A673 (cell line): ENCODE data around the gene ADNP2. TPM values are rescaled to one million over a fixed set of nuclear protein-coding genes. Genes with fewer than 3 reads are reported as not detected.

ENCODE experiments used
- BruUV-seq: library from RNA; stranded (reverse); fragments of 400-500 nt; replicated peaks from 2 replicates; lab custom pipeline; 2021; lab: Mats Ljungman, UMichigan
- CTCF ChIA-PET: fragments of 300-600 bp; sonication (Branson Sonifier 250); formaldehyde crosslinking; loops from one replicate; lab custom pipeline; 2022; ENCODE audit warnings: antibody characterized with exemption; lab: Charles Lee
- POLR2A ChIA-PET: fragments of 300-600 bp; sonication (Branson Sonifier 250); formaldehyde crosslinking; loops from one replicate; lab custom pipeline; 2022; ENCODE audit warnings: antibody characterized with exemption; ENCODE audit not compliant: low non-redundant PET; lab: Charles Lee
- DNase-seq: peaks from one replicate; pipeline ENCODE4 v3.0.0-alpha.2; 2015; ENCODE audit warnings: low spot score
- H3K27ac ChIP-seq: fragments of 200-600 bp; sonication (generic); 2 replicates; pipeline ENCODE4 v1.5.1; 2016; ENCODE audit warnings: mixed run types, low read depth, mild to moderate bottlenecking, mixed read lengths, antibody characterized with exemption, low read length; ENCODE audit not compliant: poor library complexity, severe bottlenecking
- H3K27me3 ChIP-seq: fragments of 200-600 bp; sonication (generic); replicated peaks from 2 replicates; pipeline ENCODE4 v1.6.1; 2017; ENCODE audit warnings: mixed run types, low read depth, mild to moderate bottlenecking, mixed read lengths, antibody characterized with exemption, low read length; ENCODE audit not compliant: insufficient read depth, poor library complexity
- H3K36me3 ChIP-seq: fragments of 200-600 bp; sonication (generic); 2 replicates; pipeline ENCODE4 v1.6.1; 2016; ENCODE audit warnings: mixed run types, mild to moderate bottlenecking, mixed read lengths, antibody characterized with exemption, low read length; ENCODE audit not compliant: insufficient read depth, poor library complexity, severe bottlenecking
- H3K4me1 ChIP-seq: fragments of 200-600 bp; sonication (generic); 2 replicates; pipeline ENCODE4 v1.6.1; 2017; ENCODE audit warnings: mixed run types, mild to moderate bottlenecking, mixed read lengths, antibody characterized with exemption, low read length; ENCODE audit not compliant: insufficient read depth, poor library complexity, severe bottlenecking
- H3K4me3 ChIP-seq: fragments of 200-600 bp; sonication (generic); 2 replicates; pipeline ENCODE4 v1.5.1; 2016; ENCODE audit warnings: low read depth, mixed run types, mild to moderate bottlenecking, mixed read lengths, low read length; ENCODE audit not compliant: poor library complexity, severe bottlenecking
- H3K9me3 ChIP-seq: fragments of 200-600 bp; sonication (generic); 2 replicates; pipeline ENCODE4 v1.6.1; 2016; ENCODE audit warnings: mixed run types, low read depth, mild to moderate bottlenecking, mixed read lengths, antibody characterized with exemption, low read length; ENCODE audit not compliant: poor library complexity, severe bottlenecking
- EZH2 ChIP-seq: fragments of 200-600 bp; sonication (generic); IDR thresholded peaks from 2 replicates; pipeline ENCODE4 v1.6.1; 2017; ENCODE audit warnings: borderline replicate concordance, low read depth, mild to moderate bottlenecking, mixed read lengths, antibody characterized with exemption, low read length; ENCODE audit not compliant: poor library complexity, severe bottlenecking
- intact Hi-C: fragments of 100-400 bp; cut with micrococcal nuclease; formaldehyde crosslinking; loops from one replicate; pipeline ENCODE4 v1.10.0; 2022; ENCODE audit not compliant: unreplicated experiment
- total RNA-seq: library from RNA; stranded (reverse); gene quantifications from 2 replicates; pipeline ENCODE4 v1.2.3, GENCODE V29; 2021
- TF ChIP-seq, protein P1 (sequence below): fragments of 300-800, 200-600 bp; sonication (generic); conservative IDR thresholded peaks from 2 replicates; pipeline ENCODE4 v1.5.1; 2017; ENCODE audit warnings: low read depth, mild to moderate bottlenecking, antibody characterized with exemption, low read length, moderate library complexity, mixed read lengths

The ADNP2 gene
- total RNA-seq, 1 experiment from 2014 or later: 27.5 TPM

DNA sequence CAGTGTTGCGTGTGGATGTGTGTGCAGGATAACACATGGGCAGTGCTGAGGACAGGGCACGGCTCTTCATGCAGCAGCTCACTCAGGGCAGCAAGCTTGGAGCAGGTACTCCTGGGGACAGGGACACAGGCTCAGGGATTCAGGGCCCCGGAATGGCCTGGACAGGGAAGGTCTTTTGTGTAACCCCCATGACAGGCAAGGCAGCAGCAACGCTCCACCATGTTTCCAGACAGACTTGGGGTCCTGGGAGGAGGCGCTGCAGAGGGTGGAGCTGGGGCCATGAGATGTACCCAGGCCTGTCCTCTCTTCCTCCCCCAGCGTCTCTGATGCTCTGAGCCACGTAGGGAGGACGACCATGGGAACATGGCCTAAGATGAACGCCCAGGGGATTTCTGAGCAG is 58.3 kb downstream of the ADNP2 start:
- no TSS peak for BruUV-seq
- H3K4me1 ChIP-seq: no peaks in the 10 kb centered on the region
- H3K9me3 ChIP-seq: peaks cover 4% of the 10 kb centered on the region
- TF ChIP-seq, protein P1, sequence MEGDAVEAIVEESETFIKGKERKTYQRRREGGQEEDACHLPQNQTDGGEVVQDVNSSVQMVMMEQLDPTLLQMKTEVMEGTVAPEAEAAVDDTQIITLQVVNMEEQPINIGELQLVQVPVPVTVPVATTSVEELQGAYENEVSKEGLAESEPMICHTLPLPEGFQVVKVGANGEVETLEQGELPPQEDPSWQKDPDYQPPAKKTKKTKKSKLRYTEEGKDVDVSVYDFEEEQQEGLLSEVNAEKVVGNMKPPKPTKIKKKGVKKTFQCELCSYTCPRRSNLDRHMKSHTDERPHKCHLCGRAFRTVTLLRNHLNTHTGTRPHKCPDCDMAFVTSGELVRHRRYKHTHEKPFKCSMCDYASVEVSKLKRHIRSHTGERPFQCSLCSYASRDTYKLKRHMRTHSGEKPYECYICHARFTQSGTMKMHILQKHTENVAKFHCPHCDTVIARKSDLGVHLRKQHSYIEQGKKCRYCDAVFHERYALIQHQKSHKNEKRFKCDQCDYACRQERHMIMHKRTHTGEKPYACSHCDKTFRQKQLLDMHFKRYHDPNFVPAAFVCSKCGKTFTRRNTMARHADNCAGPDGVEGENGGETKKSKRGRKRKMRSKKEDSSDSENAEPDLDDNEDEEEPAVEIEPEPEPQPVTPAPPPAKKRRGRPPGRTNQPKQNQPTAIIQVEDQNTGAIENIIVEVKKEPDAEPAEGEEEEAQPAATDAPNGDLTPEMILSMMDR: no peak
- no peak for TF ChIP-seq EZH2
- no peak overlapping the region for H3K27ac ChIP-seq
- ChIA-PET CTCF (no interaction called here), POLR2A (no interaction called here)
- intact Hi-C loops: no loop called here
- no peak for DNase-seq
- no peaks in the 10 kb centered on the region for H3K36me3 ChIP-seq
- no peak overlapping the region for H3K4me3 ChIP-seq
- no peaks in the 10 kb centered on the region for H3K27me3 ChIP-seq

DNA sequence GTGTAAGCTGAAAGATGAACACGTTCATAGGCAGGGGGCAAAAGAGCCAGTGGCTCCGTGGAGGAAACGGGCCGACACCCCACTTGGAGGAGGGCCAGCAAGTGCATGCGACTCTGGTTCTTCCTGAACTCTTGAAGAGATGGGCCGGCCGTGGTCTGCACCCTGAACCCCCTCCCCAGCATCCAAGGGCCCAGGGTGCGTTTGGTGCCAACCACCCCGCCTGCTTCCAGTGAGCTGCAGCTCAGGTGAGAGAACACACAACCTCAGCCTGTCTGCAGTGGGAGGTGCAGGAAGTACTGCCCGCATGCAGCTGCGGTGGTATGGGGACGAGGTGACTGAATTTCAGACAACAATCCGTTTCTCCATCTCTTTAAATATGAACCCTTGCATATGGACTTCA is 58.9 kb downstream of the ADNP2 start:
- DNase-seq: no peak
- POLR2A ChIA-PET: no interaction called here
- intact Hi-C loops: no loop called here
- H3K9me3 ChIP-seq: peaks cover 4% of the 10 kb centered on the region
- no peaks in the 10 kb centered on the region for H3K4me1 ChIP-seq
- no peak overlapping the region for H3K27ac ChIP-seq
- CTCF ChIA-PET: no interaction called here
- no peak overlapping the region for H3K4me3 ChIP-seq
- H3K36me3 ChIP-seq: no peaks in the 10 kb centered on the region
- TF ChIP-seq, protein P1: no peak
- TF ChIP-seq EZH2: no peak
- H3K27me3 ChIP-seq: no peaks in the 10 kb centered on the region
- no TSS peak for BruUV-seq

- H3K9me3 ChIP-seq: peaks cover 4% of the 10 kb centered on the region
- no peaks in the 10 kb centered on the region for H3K4me1 ChIP-seq
- H3K27me3 ChIP-seq: no peaks in the 10 kb centered on the region
- BruUV-seq: no TSS peak
- H3K4me3 ChIP-seq: no peak overlapping the region
- ChIA-PET POLR2A (no interaction called here), CTCF (no interaction called here)
- H3K36me3 ChIP-seq: no peaks in the 10 kb centered on the region
- TF ChIP-seq EZH2: no peak
- TF ChIP-seq, protein P1: no peak
- H3K27ac ChIP-seq: no peak overlapping the region
- DNase-seq: no peak
- intact Hi-C loops: no loop called here
Measured at GRCh38 chr18:80168346-80168745, 59.3 kb downstream of the ADNP2 start.
